KOPT-K1 (cell line): ENCODE data around the gene JAKMIP2.
"Not testable (repeated sequence)": the region's sequence is repeated elsewhere in the genome, so short reads cannot be mapped to it uniquely, and the experiment has no call there.

Experiments
- H3K27ac ChIP-seq: fragments of 200-600 bp; sonication (generic); 2 replicates; pipeline ENCODE4 v1.5.1; 2016; ENCODE audit warnings: antibody characterized with exemption, mild to moderate bottlenecking, low read depth, low read length; ENCODE audit not compliant: poor library complexity, severe bottlenecking
- H3K36me3 ChIP-seq: fragments of 200-600 bp; sonication (generic); 2 replicates; pipeline ENCODE4 v1.5.1; 2017; ENCODE audit warnings: antibody characterized with exemption, mild to moderate bottlenecking, low read length, moderate library complexity; ENCODE audit not compliant: insufficient read depth
- H3K9me3 ChIP-seq: fragments of 200-600 bp; sonication (generic); 2 replicates; pipeline ENCODE4 v1.5.1; 2017; ENCODE audit warnings: antibody characterized with exemption, low read length, mild to moderate bottlenecking; ENCODE audit not compliant: insufficient read depth, poor library complexity, severe bottlenecking

The JAKMIP2 gene

DNA sequence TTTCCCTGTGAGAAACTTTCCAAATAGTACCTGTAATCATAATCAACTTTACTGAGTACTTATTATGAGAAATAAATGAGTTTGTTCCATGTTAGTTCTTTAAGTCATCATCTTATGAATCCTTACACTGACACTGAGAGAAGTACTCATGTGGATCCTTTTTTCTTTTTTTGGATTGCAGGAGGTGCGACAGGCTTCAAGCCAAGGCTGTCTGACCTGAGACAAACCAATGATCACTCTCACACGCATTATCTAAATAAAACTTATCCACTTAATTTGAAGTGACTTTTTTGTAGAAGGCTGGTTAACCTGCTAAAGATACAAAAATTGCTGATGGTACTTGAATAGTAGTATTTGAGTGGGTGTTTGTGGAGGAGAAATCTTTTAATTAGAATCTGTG, 39.5 kb downstream of the JAKMIP2 start:
- Histone ChIP-seq H3K36me3 (no peaks in the 10 kb centered on the region), H3K9me3 (no peaks in the 10 kb centered on the region), H3K27ac (no peak overlapping the region)

DNA sequence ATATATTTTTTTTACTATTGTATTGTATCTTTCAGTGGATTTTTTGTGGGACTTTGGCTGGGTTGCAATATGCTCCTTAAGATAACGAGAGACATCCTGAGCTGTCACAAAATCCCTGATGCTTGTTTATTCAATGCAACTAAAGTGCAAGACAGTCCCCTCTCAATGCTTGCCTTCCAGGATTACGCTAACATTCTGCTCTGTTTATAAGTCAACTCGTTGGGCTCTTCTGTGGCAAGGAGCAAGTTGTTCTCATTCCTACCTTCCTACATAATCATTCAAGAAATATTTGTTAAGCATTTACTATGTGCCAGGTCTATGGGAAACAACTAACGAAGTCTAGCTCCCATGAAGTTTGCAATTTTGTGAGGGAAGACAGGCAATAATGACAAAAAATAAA, 40.4 kb downstream of the JAKMIP2 start:
- no peak overlapping the region for H3K27ac ChIP-seq
- no peaks in the 10 kb centered on the region for H3K9me3 ChIP-seq

DNA sequence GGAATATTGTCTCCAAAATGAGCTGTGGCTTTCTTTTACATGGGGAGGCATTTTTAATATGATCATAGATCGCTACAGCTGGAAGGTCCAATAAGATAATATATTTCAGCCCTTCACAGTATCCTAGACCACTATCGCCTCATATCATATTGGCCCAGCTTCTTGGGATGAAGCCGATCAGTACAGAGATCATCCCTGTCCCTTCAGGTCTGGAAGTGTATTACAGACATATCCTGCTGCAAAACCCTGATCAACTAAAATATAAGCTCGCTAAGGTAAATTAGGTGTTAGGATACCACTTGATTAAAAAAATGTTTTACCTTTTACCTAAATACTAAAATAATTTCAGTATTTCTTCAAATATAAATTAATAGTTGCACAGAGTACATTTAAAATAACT, 41.7 kb downstream of the JAKMIP2 start:
- H3K9me3 ChIP-seq = no peaks in the 10 kb centered on the region
- no peak overlapping the region for H3K27ac ChIP-seq
- H3K36me3 ChIP-seq = no peaks in the 10 kb centered on the region

More for the DNA sequence above, 40.4 kb downstream of the JAKMIP2 start:
- H3K36me3 ChIP-seq = no peaks in the 10 kb centered on the region

DNA sequence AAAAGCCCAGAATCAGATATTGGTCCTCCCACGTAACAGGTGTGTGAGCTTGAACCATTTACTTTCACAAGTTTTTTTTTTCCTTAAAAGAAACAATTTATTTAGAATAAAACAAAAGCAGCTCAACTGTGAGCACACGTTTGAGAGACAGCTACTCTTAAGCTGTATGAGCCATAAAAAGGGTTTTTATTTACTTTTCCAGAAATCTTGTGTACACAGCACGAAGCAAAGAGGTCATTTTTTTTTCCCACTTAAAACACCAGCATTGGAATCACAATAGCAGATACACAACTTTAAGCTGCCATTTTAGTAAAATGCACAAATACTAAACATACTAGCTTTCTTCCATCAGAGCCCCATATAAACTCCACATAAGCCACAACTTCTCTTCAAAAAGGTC, 44.6 kb downstream of the JAKMIP2 start:
- no peaks in the 10 kb centered on the region for H3K9me3 ChIP-seq
- H3K36me3 ChIP-seq = no peaks in the 10 kb centered on the region
- H3K27ac ChIP-seq = no peak overlapping the region

DNA sequence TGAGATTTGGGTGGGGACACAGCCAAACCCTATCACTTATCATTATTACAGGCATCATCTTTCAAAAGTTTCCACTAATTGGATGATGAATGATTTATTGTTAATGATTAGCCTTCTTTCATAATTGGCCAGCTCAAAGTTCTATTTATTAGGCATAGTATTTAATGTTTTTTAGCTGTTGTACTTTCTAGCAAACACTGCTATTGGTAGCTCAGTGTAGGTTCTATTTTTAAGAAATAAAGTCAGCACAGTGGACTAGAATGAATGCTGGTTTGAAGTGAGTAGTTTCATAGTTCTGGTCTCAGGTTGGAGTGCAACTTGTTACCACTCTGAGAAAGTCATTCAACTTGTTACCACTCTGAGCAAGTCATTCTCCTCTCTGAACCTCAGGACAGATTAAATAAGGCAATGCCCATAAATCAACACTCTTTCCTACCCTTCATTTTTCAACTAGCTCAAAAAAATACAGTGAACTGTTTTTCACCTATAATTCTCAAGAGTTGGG, 46.9 kb downstream of the JAKMIP2 start:
- Histone ChIP-seq H3K27ac (no peak overlapping the region), H3K36me3 (no peaks in the 10 kb centered on the region), H3K9me3 (no peaks in the 10 kb centered on the region)

DNA sequence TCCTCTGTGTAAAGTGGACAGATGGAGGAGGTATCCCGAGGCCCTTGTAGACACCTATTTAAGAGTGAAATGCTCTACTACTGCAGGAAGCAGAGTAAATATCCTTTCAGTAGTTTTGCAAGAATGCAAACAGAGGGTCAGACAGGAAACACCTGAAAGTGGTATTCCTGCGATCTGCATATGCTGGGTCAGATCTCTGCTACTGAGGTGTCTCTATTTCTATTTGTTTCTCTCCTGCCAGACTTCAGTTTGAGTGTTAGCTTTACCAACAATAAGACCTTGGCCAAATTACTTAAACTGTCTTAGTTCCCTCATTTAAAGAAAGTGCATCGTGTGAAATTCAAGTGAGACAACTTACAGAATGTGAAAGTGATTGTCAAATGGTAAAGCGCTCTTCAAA, 47.6 kb downstream of the JAKMIP2 start:
- Histone ChIP-seq H3K27ac (no peak overlapping the region), H3K36me3 (no peaks in the 10 kb centered on the region), H3K9me3 (no peaks in the 10 kb centered on the region)

DNA sequence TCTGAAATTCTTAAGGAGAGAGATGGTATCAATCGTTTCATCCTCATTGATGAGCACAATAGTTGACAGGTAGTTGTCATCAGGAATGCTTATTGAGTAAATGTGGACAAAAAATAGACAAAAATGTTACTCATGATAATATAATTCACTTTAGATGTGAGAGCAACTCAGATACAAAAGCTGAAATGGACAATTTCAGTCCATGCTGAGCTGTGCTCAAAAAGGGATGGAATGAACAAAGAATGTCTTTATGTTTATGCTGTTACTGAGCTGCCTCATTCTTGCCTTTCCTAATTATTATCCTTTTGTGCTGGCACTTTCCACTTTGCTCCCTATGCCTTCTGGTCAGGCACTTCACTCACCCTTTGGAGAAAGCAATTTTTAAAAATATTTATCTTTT, 49.5 kb downstream of the JAKMIP2 start:
- Histone ChIP-seq H3K9me3 (no peaks in the 10 kb centered on the region), H3K27ac (no peak overlapping the region), H3K36me3 (no peaks in the 10 kb centered on the region)

DNA sequence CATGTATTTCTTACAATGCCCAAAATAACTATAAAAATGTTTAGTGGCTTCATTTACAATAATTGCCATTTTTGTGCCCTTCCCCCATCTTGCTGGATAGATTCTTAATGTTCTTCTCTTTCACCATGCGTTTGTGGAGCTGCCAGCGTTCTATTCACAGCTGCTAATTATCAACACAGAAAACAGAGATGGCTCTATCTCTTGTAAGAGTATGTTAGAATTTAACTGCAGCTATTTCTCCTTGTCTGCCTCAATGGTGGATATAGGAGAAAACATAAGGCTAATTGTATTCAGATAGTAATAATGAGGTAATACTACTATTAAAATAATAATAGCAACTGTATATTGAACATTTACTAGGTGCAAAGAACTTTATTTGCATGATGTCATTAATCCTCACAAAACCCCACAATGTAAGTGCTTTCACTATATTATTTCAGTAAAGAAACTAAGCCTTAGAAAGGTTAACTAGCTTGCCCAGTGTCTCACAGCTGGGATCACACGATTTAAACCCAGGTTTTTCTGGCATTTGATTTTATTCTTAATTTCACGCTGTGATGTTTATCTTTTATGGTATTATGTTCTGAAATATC, 50.1 kb downstream of the JAKMIP2 start:
- Histone ChIP-seq H3K36me3 (no peaks in the 10 kb centered on the region), H3K9me3 (no peaks in the 10 kb centered on the region), H3K27ac (no peak overlapping the region)

DNA sequence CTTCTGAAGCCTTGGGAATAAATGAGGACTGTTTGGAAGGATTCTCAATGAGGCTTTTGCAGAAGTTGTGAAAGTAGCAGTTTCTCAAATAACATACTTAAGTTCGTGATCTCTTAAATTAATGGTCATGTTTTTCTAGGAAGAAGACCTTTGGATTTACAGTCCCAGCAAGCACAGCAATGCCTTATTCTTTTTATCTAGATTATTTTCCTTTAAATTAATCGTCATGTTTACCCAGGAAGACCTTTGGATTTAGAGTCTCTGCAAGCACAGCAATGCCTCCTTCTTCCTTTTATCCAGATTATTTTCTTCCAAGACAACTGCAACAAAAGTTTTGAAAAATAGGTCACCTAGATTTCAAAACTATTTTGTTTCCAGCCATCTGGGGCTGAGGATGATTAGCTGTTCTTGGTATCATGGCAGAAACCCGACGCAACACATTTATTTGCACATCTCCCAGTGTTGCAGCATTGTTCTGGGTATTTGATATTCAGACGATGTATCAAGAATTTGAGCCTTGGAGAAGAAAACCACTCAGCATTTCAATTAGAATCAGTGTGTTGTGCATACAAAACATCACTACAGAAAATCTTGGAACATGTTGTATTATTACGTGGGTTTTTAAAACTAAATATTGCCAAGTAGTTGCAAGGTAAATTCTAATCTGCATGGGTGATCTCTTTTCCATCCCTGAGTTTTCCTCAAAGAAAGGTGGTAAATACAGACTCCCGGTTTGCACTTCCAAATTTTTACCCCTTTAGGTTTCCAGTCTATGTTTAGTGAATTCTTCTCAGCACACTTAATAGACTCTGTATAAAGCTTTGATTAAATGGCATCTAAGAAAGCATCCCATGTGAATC, 50.9 kb downstream of the JAKMIP2 start:
- no peak overlapping the region for H3K27ac ChIP-seq
- H3K36me3 ChIP-seq = no peaks in the 10 kb centered on the region
- H3K9me3 ChIP-seq = no peaks in the 10 kb centered on the region

DNA sequence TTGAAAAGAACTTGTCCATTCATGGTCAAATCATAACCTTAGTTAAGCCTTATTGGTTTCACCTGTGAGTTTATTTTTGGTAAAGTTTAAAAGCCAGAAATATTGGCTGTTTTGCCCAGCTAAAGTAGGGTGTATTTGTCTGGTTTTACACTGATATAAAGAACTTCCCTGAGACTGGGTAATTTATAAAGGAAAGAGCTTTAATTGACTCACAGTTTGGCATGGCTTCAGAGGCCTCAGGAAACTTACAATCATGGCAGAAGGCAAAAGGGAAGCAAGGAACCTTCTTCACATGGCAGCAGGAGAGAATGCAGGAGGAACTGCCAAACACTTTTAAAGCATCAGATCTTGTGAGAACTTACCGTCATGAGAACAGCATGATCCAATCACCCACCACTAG, 55.3 kb downstream of the JAKMIP2 start:
- no peak overlapping the region for H3K27ac ChIP-seq
- H3K36me3 ChIP-seq = no peaks in the 10 kb centered on the region
- peaks cover under 1% of the 10 kb centered on the region for H3K9me3 ChIP-seq

DNA sequence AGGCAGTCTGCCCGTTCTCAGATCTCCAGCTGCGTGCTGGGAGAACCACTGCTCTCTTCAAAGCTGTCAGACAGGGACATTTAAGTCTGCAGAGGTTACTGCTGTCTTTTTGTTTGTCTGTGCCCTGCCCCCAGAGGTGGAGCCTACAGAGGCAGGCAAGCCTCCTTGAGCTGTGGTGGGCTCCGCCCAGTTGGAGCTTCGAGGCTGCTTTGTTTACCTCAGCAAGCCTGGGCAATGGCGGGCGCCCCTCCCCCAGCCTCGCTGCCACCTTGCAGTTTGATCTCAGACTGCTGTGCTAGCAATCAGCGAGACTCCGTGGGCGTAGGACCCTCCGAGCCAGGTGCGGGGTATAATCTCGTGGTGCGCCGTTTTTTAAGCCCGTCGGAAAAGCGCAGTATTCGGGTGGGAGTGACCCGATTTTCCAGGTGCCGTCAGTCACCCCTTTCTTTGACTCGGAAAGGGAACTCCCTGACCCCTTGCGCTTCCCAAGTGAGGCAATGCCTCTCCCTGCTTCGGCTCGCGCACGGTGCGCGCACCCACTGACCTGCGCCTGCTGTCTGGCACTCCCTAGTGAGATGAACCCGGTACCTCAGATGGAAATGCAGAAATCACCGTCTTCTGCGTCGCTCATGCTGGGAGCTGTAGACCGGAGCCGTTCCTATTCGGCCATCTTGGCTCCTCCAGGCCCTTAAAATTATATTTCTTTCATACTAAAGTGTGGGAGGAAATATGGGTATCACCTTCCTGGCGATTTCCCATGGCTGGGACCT, 61.2 kb downstream of the JAKMIP2 start:
- not testable (repeated sequence) for H3K27ac ChIP-seq, H3K36me3 ChIP-seq, H3K9me3 ChIP-seq

DNA sequence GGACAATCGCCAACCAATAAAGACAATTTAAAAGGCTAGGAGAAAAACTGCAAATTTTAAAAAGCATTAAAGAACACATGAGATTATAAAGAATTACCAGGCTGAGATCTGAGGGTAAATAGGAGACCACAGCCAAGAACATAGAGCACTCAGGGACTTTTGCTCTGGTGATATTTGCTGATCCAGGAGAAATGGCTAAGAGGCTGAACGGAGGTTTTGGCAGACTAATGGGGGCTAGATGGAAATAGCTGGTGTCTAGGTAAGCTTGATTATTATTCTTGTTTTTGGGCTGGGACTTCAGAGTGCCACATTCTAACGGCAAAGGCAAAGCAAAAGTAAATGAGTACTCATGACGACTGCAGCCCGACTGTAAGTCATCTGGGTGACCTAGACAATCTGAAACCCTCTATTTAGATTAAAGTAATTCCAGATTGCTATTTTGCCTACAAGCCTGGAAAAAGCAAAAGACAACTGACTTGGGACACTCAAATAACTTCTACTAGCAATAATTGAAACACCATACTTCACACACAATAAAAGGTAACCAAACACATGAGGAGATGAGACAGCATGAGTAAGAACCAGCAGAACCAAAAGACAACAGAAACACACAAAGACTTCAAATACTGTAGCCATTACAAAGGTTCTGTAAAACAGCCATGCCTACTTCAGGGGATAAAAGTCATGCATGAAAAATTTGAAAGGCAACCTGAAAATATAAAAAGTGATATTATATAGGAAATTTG, 68.8 kb downstream of the JAKMIP2 start:
- no peaks in the 10 kb centered on the region for H3K36me3 ChIP-seq
- no peaks in the 10 kb centered on the region for H3K9me3 ChIP-seq
- no peak overlapping the region for H3K27ac ChIP-seq

DNA sequence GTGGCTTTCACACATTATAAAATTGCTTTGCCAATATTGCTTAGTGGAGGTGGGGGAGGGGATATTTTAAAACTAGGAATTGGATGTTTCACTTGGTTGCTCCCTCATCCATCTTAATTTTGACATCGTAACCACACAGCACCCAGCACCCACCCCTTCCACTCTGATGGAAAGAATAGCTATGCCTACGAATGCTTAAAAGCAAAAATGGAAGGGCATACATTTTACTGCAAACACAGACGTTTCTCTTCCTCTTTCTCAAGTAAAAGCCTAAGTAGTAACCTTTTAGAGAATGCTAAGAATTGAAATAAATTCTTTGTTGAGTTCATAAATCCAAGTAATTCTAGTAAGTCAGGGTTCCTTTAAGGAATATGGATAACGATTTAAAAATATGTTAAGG, 69.9 kb downstream of the JAKMIP2 start:
- no peak overlapping the region for H3K27ac ChIP-seq
- no peaks in the 10 kb centered on the region for H3K36me3 ChIP-seq
- no peaks in the 10 kb centered on the region for H3K9me3 ChIP-seq

DNA sequence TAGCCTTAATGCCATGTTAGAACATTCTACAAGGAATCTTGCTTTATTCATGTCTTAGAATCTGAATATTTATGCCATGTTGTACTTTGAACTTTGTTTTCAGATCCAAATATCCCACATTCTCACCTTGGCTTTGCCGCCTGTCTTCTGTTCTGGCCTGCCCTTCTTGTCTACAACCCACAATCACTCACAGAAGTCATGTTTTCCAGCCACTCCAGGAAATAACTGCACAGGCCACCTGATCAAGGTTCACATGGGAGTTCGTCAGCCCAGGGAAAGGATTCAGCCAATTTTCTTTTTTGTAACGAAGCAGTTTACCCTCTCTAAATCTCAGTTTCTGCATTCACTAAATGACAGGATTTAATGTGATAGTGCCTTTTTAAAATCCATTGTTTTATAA, 70.5 kb downstream of the JAKMIP2 start:
- H3K27ac ChIP-seq = no peak overlapping the region
- H3K9me3 ChIP-seq = no peaks in the 10 kb centered on the region

DNA sequence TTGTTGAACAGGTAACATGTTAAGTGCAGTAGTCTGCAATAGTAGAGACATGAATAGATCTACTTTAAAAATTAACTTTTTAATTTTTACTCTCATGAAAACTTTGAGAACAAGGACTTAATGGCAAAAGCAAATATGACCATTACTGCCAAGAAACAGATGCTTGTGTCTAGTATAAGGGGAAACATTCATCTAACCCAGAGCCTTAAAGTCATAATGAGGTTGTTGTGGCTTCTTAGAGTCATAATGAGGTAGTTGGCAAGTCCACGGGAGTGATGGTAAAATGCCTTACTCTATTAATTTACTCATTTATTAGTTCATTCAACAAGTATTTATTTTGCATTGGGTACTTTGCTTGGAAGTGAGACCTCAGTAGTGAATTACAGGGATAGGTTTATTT, 71.5 kb downstream of the JAKMIP2 start:
- H3K27ac ChIP-seq = no peak overlapping the region
- no peaks in the 10 kb centered on the region for H3K9me3 ChIP-seq
- no peaks in the 10 kb centered on the region for H3K36me3 ChIP-seq

More for the DNA sequence above, 70.5 kb downstream of the JAKMIP2 start:
- no peaks in the 10 kb centered on the region for H3K36me3 ChIP-seq
